ENCODE data around the gene KCNJ11. TPM values are rescaled to one million over a fixed set of nuclear protein-coding genes. Genes with fewer than 3 reads are reported as not detected.
A peak's percentile ranks its signal among the peaks of the same experiment; 100 is the strongest.

The KCNJ11 gene
- total and polyA plus RNA-seq, 8 donors: 1.8 to 11.6 (median 8.1) TPM

- ATAC-seq (no peak), DNase-seq (no peak)
- peaks cover 12% of the 10 kb centered on the region in 2 donors for H3K4me1 ChIP-seq
- H3K27me3 ChIP-seq: no peaks in the 10 kb centered on the region
- no peak for TF ChIP-seq CTCF (IDR thresholded peaks at IDR 0.05)
- intact Hi-C loops (cut with DNase I): no loop called here
- no peaks in the 10 kb centered on the region for H3K36me3 ChIP-seq
- peak overlapping the region in 1 of 2 donors; percentile 8 for H3K27ac ChIP-seq
- no peaks in the 10 kb centered on the region for H3K9me3 ChIP-seq
- no peak overlapping the region for H3K4me3 ChIP-seq
These were observed 22.3 kb upstream of the KCNJ11 start for GRCh38 chr11:17410606-17411379.

GRCh38 chr11:17408641-17409040, 20.2 kb upstream of the KCNJ11 start:
- no peak for TF ChIP-seq CTCF (IDR thresholded peaks at IDR 0.05)
- no peak for DNase-seq
- ATAC-seq: no peak
- no peak overlapping the region for H3K27ac ChIP-seq
- intact Hi-C loops (cut with DNase I): no loop called here
- H3K4me1 ChIP-seq: peaks cover 18 to 20% of the 10 kb centered on the region in 2 donors
- no peaks in the 10 kb centered on the region for H3K27me3 ChIP-seq
- no peaks in the 10 kb centered on the region for H3K36me3 ChIP-seq
- H3K9me3 ChIP-seq: no peaks in the 10 kb centered on the region
- H3K4me3 ChIP-seq: no peak overlapping the region

- Histone ChIP-seq H3K4me3 (no peak overlapping the region), H3K4me1 (peaks cover 17 to 18% of the 10 kb centered on the region in 2 donors), H3K9me3 (no peaks in the 10 kb centered on the region), H3K36me3 (no peaks in the 10 kb centered on the region), H3K27ac (no peak overlapping the region), H3K27me3 (no peaks in the 10 kb centered on the region)
- DNase-seq: no peak
- intact Hi-C loops (cut with DNase I): no loop called here
- no peak for TF ChIP-seq CTCF (IDR thresholded peaks at IDR 0.05)
- ATAC-seq: no peak
These were observed 19.6 kb upstream of the KCNJ11 start for GRCh38 chr11:17408026-17408425.

- no peak for ATAC-seq
These were observed 19.1 kb upstream of the KCNJ11 start for GRCh38 chr11:17407575-17407974.

GRCh38 chr11:17406818-17407149, 18.3 kb upstream of the KCNJ11 start:
- H3K4me1 ChIP-seq: peaks cover 16 to 18% of the 10 kb centered on the region in 2 donors
- ATAC-seq (no peak), DNase-seq (no peak)
- H3K27me3 ChIP-seq: no peaks in the 10 kb centered on the region
- H3K9me3 ChIP-seq: no peaks in the 10 kb centered on the region
- TF ChIP-seq CTCF (IDR thresholded peaks at IDR 0.05): no peak
- H3K27ac ChIP-seq: no peak overlapping the region
- H3K4me3 ChIP-seq: no peak overlapping the region
- no peaks in the 10 kb centered on the region for H3K36me3 ChIP-seq
- intact Hi-C loops (cut with DNase I): no loop called here

More at GRCh38 chr11:17407575-17407974, 19.1 kb upstream of the KCNJ11 start:
- no peaks in the 10 kb centered on the region for H3K9me3 ChIP-seq
- H3K27me3 ChIP-seq: no peaks in the 10 kb centered on the region
- H3K4me3 ChIP-seq: no peak overlapping the region
- no peak overlapping the region for H3K27ac ChIP-seq
- H3K36me3 ChIP-seq: no peaks in the 10 kb centered on the region
- no peak for TF ChIP-seq CTCF (IDR thresholded peaks at IDR 0.05)
- intact Hi-C loops (cut with DNase I): no loop called here
- H3K4me1 ChIP-seq: peaks cover 16 to 18% of the 10 kb centered on the region in 2 donors
- DNase-seq: no peak
